ENCODE data around the gene PHGDH. TPM values are rescaled to one million over a fixed set of nuclear protein-coding genes. Genes with fewer than 3 reads are reported as not detected.

PHGDH gene
- total and polyA plus RNA-seq, 2 of the 13 experiments (the other 11 are each of a cell fraction or from before 2014, with no cell fraction given), result 95.8 to 133 TPM

- no TSS peak for BruUV-seq (replicated peaks)
- no peak overlapping the region for H3K4me3 ChIP-seq (replicated peaks in 1 of 3; ENCODE audit: insufficient read depth in 1 of 3, low read depth in 2 of 3, low read length in 3 of 3)
- H3K36me3 ChIP-seq (replicated peaks in 1 of 2; ENCODE audit: control insufficient read depth in 1 of 2, insufficient read depth in 2 of 2, low read length in 2 of 2), result peaks cover 29 to 92% of the 10 kb centered on the region in 2 experiments
- ChIA-PET CTCF (ENCODE audit: low intra/inter-chr PET ratio, low total read pairs) (no interaction called here), POLR2A (interaction anchor here (1.5 to 3.5 kb wide), 4 partner anchors 8 to 77 kb away, joined by 4 to 88 read pairs (median 6); partner anchors contain the start of genes PHGDH and ZNF697)
- peak overlapping the region; percentile 85 for H3K27ac ChIP-seq (ENCODE audit: extremely low read length, insufficient read depth, low read length)
- H3K79me2 ChIP-seq (ENCODE audit: insufficient read depth, low read length), result peaks cover 15% of the 10 kb centered on the region
- no peaks in the 10 kb centered on the region for H3K9me3 ChIP-seq (ENCODE audit: low read length)
- H3K4me2 ChIP-seq (ENCODE audit: low read depth, low read length), result peak overlapping the region; percentile 59
- no peaks in the 10 kb centered on the region; the same call in 1 of the 2 replicates for H4K20me1 ChIP-seq (ENCODE audit: insufficient read depth, low read length)
- intact Hi-C loops (cut with micrococcal nuclease; ENCODE audit: unreplicated experiment), result no loop called here
- H2AFZ ChIP-seq (ENCODE audit: low read length), result no peak overlapping the region
- TF ChIP-seq, protein P1, sequence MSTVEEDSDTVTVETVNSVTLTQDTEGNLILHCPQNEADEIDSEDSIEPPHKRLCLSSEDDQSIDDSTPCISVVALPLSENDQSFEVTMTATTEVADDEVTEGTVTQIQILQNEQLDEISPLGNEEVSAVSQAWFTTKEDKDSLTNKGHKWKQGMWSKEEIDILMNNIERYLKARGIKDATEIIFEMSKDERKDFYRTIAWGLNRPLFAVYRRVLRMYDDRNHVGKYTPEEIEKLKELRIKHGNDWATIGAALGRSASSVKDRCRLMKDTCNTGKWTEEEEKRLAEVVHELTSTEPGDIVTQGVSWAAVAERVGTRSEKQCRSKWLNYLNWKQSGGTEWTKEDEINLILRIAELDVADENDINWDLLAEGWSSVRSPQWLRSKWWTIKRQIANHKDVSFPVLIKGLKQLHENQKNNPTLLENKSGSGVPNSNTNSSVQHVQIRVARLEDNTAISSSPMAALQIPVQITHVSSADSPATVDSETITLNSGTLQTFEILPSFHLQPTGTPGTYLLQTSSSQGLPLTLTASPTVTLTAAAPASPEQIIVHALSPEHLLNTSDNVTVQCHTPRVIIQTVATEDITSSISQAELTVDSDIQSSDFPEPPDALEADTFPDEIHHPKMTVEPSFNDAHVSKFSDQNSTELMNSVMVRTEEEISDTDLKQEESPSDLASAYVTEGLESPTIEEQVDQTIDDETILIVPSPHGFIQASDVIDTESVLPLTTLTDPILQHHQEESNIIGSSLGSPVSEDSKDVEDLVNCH (CRISPR knock-in tag; IDR thresholded peaks at IDR 0.05), result no peak
- 97% methylated on average over 5 of the region's 5 CpGs for whole genome bisulfite sequencing (ENCODE audit: low lambda C conversion rate)
- DNase-seq (ENCODE audit: low spot score) (no peak), ATAC-seq (no peak), FAIRE-seq (no peak)
- in situ Hi-C loops (cut with HindIII; ENCODE audit: extremely low pct_ligation_motif_present, low pct_unique_long_range_greater_than_20kb), result no loop called here
- H3K27me3 ChIP-seq (ENCODE audit: control insufficient read depth in 1 of 2, insufficient read depth in 2 of 2, low read length in 2 of 2), result no peaks in the 10 kb centered on the region
- H3K9ac ChIP-seq (ENCODE audit: insufficient read depth, low read depth, low read length), result peak overlapping the region; percentile 46; the same call in 1 of the 2 replicates
- H3K4me1 ChIP-seq (ENCODE audit: insufficient read depth, low read length), result peaks cover 100% of the 10 kb centered on the region
Measured at GRCh38 chr1:119725626-119726025, 13.9 kb downstream of the PHGDH start.

DNA sequence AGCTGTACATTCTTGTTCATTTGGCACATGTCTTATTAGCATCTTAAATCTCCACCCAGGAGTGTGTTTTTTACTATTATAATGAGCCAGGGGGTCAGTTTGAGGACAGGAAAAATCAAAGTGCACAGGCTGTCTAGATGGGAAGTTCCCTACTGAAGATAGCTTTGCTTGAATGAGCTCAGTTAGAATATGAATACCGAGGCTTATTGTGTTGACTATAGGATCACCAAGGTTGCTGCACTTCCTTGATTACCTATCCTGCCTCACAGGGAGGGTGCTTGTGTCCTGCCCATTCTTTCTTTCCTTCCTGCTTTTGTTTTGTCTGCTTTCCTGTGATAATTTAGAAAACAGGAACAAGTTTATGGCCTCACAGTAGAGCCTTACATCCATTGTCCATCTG, 16.3 kb downstream of the PHGDH start:
- TF ChIP-seq, protein P2, sequence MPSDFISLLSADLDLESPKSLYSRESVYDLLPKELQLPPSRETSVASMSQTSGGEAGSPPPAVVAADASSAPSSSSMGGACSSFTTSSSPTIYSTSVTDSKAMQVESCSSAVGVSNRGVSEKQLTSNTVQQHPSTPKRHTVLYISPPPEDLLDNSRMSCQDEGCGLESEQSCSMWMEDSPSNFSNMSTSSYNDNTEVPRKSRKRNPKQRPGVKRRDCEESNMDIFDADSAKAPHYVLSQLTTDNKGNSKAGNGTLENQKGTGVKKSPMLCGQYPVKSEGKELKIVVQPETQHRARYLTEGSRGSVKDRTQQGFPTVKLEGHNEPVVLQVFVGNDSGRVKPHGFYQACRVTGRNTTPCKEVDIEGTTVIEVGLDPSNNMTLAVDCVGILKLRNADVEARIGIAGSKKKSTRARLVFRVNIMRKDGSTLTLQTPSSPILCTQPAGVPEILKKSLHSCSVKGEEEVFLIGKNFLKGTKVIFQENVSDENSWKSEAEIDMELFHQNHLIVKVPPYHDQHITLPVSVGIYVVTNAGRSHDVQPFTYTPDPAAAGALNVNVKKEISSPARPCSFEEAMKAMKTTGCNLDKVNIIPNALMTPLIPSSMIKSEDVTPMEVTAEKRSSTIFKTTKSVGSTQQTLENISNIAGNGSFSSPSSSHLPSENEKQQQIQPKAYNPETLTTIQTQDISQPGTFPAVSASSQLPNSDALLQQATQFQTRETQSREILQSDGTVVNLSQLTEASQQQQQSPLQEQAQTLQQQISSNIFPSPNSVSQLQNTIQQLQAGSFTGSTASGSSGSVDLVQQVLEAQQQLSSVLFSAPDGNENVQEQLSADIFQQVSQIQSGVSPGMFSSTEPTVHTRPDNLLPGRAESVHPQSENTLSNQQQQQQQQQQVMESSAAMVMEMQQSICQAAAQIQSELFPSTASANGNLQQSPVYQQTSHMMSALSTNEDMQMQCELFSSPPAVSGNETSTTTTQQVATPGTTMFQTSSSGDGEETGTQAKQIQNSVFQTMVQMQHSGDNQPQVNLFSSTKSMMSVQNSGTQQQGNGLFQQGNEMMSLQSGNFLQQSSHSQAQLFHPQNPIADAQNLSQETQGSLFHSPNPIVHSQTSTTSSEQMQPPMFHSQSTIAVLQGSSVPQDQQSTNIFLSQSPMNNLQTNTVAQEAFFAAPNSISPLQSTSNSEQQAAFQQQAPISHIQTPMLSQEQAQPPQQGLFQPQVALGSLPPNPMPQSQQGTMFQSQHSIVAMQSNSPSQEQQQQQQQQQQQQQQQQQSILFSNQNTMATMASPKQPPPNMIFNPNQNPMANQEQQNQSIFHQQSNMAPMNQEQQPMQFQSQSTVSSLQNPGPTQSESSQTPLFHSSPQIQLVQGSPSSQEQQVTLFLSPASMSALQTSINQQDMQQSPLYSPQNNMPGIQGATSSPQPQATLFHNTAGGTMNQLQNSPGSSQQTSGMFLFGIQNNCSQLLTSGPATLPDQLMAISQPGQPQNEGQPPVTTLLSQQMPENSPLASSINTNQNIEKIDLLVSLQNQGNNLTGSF (CRISPR knock-in tag; IDR thresholded peaks at IDR 0.05), result no peak
- TF ChIP-seq RARA (CRISPR knock-in tag; IDR thresholded peaks at IDR 0.05) (peak; percentile 60), FOXP1 (IDR thresholded peaks at IDR 0.05) (no peak), FOXP1 (CRISPR knock-in tag; IDR thresholded peaks at IDR 0.05) (peak; percentile 7; the same call in 1 of the 2 replicates), ELF3 (CRISPR knock-in tag; IDR thresholded peaks at IDR 0.05) (peak; percentile 42; the same call in 1 of the 2 replicates)
- Histone ChIP-seq H2AFZ (ENCODE audit: low read length) (no peak overlapping the region), H3K4me3 (replicated peaks in 1 of 3; ENCODE audit: insufficient read depth in 1 of 3, low read depth in 2 of 3, low read length in 3 of 3) (no peak overlapping the region), H3K36me3 (replicated peaks in 1 of 2; ENCODE audit: control insufficient read depth in 1 of 2, insufficient read depth in 2 of 2, low read length in 2 of 2) (peaks cover 24 to 93% of the 10 kb centered on the region in 2 experiments), H4K20me1 (ENCODE audit: insufficient read depth, low read length) (no peaks in the 10 kb centered on the region; the same call in 1 of the 2 replicates), H3K9ac (ENCODE audit: insufficient read depth, low read depth, low read length) (no peak overlapping the region), H3K4me1 (ENCODE audit: insufficient read depth, low read length) (peaks cover 100% of the 10 kb centered on the region), H3K27ac (ENCODE audit: extremely low read length, insufficient read depth, low read length) (peak overlapping the region; percentile 66), H3K79me2 (ENCODE audit: insufficient read depth, low read length) (peaks cover 6% of the 10 kb centered on the region), H3K9me3 (ENCODE audit: low read length) (no peaks in the 10 kb centered on the region), H3K27me3 (ENCODE audit: control insufficient read depth in 1 of 2, insufficient read depth in 2 of 2, low read length in 2 of 2) (no peaks in the 10 kb centered on the region), H3K4me2 (ENCODE audit: low read depth, low read length) (no peak overlapping the region)
- ChIA-PET CTCF (ENCODE audit: low intra/inter-chr PET ratio, low total read pairs) (no interaction called here), POLR2A (interaction anchor here (5.0 kb wide), 1 partner anchor 16 kb away, joined by 24 read pairs; the partner anchor contains the start of gene PHGDH)
- FAIRE-seq (no peak), ATAC-seq (no peak), DNase-seq (ENCODE audit: low spot score) (no peak)
- in situ Hi-C loops (cut with HindIII; ENCODE audit: extremely low pct_ligation_motif_present, low pct_unique_long_range_greater_than_20kb) (no loop called here), intact Hi-C loops (cut with micrococcal nuclease; ENCODE audit: unreplicated experiment) (no loop called here)
- 36% methylated on average over 1 of the region's 1 CpG for WGBS (ENCODE audit: low lambda C conversion rate)
- no TSS peak for BruUV-seq (replicated peaks)

All from HepG2 (cell line).